Measurements from ENCODE around the gene CD40. TPM values are rescaled to one million over a fixed set of nuclear protein-coding genes. Genes with fewer than 3 reads are reported as not detected.

The CD40 gene
- total and polyA plus RNA-seq, 2 donors (not counting 1 experiment from before 2014, with no cell fraction given), result 1.5 to 2.3 TPM

GRCh38 chr20:46158476-46158987 is 40.4 kb downstream of the CD40 start:
- no peaks in the 10 kb centered on the region for H4K20me1 ChIP-seq (ENCODE audit: control insufficient read depth, extremely low read depth, insufficient read depth, low read length)
- TF ChIP-seq CTCF (conservative IDR thresholded peaks at IDR 0.05 in 1 of 2, IDR thresholded peaks at IDR 0.05 in 1 of 2; ENCODE audit: low read depth in 1 of 2, low read length in 2 of 2) (no peak), EZH2 (IDR thresholded peaks at IDR 0.05; ENCODE audit: low read length, missing control alignments) (no peak)
- no peaks in the 10 kb centered on the region for H3K9me3 ChIP-seq (ENCODE audit: control insufficient read depth, insufficient read depth, low read depth, low read length)
- DNase-seq (ENCODE audit: low read depth in 2 of 2), result no peak
- H3K36me3 ChIP-seq (ENCODE audit: control insufficient read depth, insufficient read depth, low read length), result no peaks in the 10 kb centered on the region
- H3K27ac ChIP-seq (ENCODE audit: insufficient read depth, low read length), result no peak overlapping the region
- no peaks in the 10 kb centered on the region for H3K79me2 ChIP-seq (ENCODE audit: control insufficient read depth, insufficient read depth, low read length)
- no peak overlapping the region for H3K4me2 ChIP-seq (ENCODE audit: extremely low read depth, insufficient read depth, low read length)
- H3K4me1 ChIP-seq (ENCODE audit: control insufficient read depth, extremely low read depth, insufficient read depth, low read length), result no peaks in the 10 kb centered on the region
- H2AFZ ChIP-seq (ENCODE audit: low read length), result no peak overlapping the region
- no peak overlapping the region for H3K9ac ChIP-seq (ENCODE audit: insufficient read depth, low read length)
- peaks cover 10% of the 10 kb centered on the region for H3K27me3 ChIP-seq (ENCODE audit: control insufficient read depth, insufficient read depth, low read length)
- no peak overlapping the region for H3K4me3 ChIP-seq (replicated peaks in 1 of 4; ENCODE audit: control extremely low read depth in 1 of 4, insufficient read depth in 1 of 4, low read depth in 3 of 4, low read length in 4 of 4)

GRCh38 chr20:46159101-46159897 is 41.2 kb downstream of the CD40 start:
- no peak overlapping the region for H3K4me3 ChIP-seq (replicated peaks in 1 of 4; ENCODE audit: control extremely low read depth in 1 of 4, insufficient read depth in 1 of 4, low read depth in 3 of 4, low read length in 4 of 4)
- no peaks in the 10 kb centered on the region for H3K79me2 ChIP-seq (ENCODE audit: control insufficient read depth, insufficient read depth, low read length)
- H2AFZ ChIP-seq (ENCODE audit: low read length), result no peak overlapping the region
- TF ChIP-seq EZH2 (IDR thresholded peaks at IDR 0.05; ENCODE audit: low read length, missing control alignments), result no peak
- no peak for TF ChIP-seq CTCF (conservative IDR thresholded peaks at IDR 0.05 in 1 of 2, IDR thresholded peaks at IDR 0.05 in 1 of 2; ENCODE audit: low read depth in 1 of 2, low read length in 2 of 2)
- H3K9me3 ChIP-seq (ENCODE audit: control insufficient read depth, insufficient read depth, low read depth, low read length), result no peaks in the 10 kb centered on the region
- H3K36me3 ChIP-seq (ENCODE audit: control insufficient read depth, insufficient read depth, low read length), result no peaks in the 10 kb centered on the region
- H3K27ac ChIP-seq (ENCODE audit: insufficient read depth, low read length), result no peak overlapping the region
- DNase-seq (ENCODE audit: low read depth in 2 of 2), result no peak
- H3K4me2 ChIP-seq (ENCODE audit: extremely low read depth, insufficient read depth, low read length), result no peak overlapping the region
- peaks cover 10% of the 10 kb centered on the region for H3K27me3 ChIP-seq (ENCODE audit: control insufficient read depth, insufficient read depth, low read length)
- H4K20me1 ChIP-seq (ENCODE audit: control insufficient read depth, extremely low read depth, insufficient read depth, low read length), result no peaks in the 10 kb centered on the region
- no peaks in the 10 kb centered on the region for H3K4me1 ChIP-seq (ENCODE audit: control insufficient read depth, extremely low read depth, insufficient read depth, low read length)
- H3K9ac ChIP-seq (ENCODE audit: insufficient read depth, low read length), result no peak overlapping the region

- no peak for TF ChIP-seq EZH2 (IDR thresholded peaks at IDR 0.05; ENCODE audit: low read length, missing control alignments)
- no peak for TF ChIP-seq CTCF (conservative IDR thresholded peaks at IDR 0.05 in 1 of 2, IDR thresholded peaks at IDR 0.05 in 1 of 2; ENCODE audit: low read depth in 1 of 2, low read length in 2 of 2)
- Histone ChIP-seq H3K9me3 (ENCODE audit: control insufficient read depth, insufficient read depth, low read depth, low read length) (no peaks in the 10 kb centered on the region), H3K9ac (ENCODE audit: insufficient read depth, low read length) (no peak overlapping the region), H4K20me1 (ENCODE audit: control insufficient read depth, extremely low read depth, insufficient read depth, low read length) (no peaks in the 10 kb centered on the region), H3K4me1 (ENCODE audit: control insufficient read depth, extremely low read depth, insufficient read depth, low read length) (no peaks in the 10 kb centered on the region), H3K36me3 (ENCODE audit: control insufficient read depth, insufficient read depth, low read length) (no peaks in the 10 kb centered on the region), H3K4me3 (replicated peaks in 1 of 4; ENCODE audit: control extremely low read depth in 1 of 4, insufficient read depth in 1 of 4, low read depth in 3 of 4, low read length in 4 of 4) (no peak overlapping the region), H2AFZ (ENCODE audit: low read length) (no peak overlapping the region), H3K79me2 (ENCODE audit: control insufficient read depth, insufficient read depth, low read length) (no peaks in the 10 kb centered on the region), H3K4me2 (ENCODE audit: extremely low read depth, insufficient read depth, low read length) (no peak overlapping the region), H3K27me3 (ENCODE audit: control insufficient read depth, insufficient read depth, low read length) (peaks cover 8% of the 10 kb centered on the region), H3K27ac (ENCODE audit: insufficient read depth, low read length) (no peak overlapping the region)
- no peak for DNase-seq (ENCODE audit: low read depth in 2 of 2)
Observed at GRCh38 chr20:46160661-46161060, 42.5 kb downstream of the CD40 start.
